NCI-H510A (cell line): Measurements from ENCODE around the gene CASP8.
"Not testable (repeated sequence)": the region's sequence is repeated elsewhere in the genome, so short reads cannot be mapped to it uniquely, and the experiment has no call there.

Source experiments
- DNase-seq: peaks from one replicate; lab custom pipeline; 2025; lab: John Stamatoyannopoulos, UW

CASP8 gene

GRCh38 chr2:201269764-201270163 is 9.4 kb downstream of the CASP8 start:
- DNase-seq = no peak

DNA sequence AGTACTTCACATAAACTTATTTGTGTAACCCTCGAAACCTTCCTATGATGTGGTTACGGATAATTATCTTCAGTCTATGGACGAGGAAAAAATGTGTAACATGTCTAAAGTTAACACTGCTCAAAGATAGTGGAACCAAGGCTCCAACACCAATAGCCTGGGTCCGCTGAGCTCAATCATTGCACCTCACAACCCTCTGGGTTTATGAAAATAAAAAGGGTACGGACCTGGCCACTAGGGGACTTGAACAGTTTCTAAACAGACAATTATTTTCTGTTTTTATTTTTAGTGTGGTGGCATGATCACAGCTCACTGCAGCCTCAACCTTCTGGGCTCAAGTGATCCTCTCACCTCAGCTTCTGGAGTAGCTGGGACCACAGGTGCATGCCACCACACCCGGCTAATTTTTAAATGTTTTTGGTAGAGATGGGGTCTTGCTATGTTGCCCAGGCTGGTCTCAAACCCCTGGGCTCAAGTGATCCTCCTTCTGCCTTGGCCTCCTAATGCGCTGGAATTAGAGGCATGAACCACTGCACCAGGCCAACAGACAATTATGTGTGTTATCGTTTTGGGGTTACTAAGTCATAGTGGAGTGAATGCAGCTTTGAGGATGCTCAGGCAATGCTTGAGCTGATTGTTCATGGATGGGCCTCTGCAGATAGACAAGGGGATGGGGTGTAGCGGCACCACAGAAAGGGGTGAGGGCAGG is 10.1 kb downstream of the CASP8 start:
- no peak for DNase-seq

DNA sequence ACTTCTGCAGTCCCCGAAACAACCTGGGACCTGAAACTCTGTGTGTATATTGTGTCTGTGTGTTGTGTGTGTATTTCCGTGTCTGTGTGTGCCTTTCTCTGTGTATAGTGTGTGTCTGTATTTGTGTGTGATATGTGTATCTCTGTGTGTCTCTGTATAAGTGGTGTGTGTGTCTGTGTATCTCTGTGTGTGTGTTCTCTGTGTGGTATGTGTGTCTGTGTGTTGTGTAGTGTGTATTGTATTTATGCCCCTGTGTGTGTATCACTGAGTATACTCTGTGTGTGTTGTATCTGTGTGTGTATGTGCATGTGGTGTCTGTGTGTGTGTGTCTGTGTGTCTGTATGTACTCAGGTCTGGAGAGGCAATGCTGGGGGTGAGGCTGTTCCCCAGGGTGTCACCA is 11.6 kb downstream of the CASP8 start:
- no peak for DNase-seq

- DNase-seq = no peak
Observed at GRCh38 chr2:201273330-201273983, 13.1 kb downstream of the CASP8 start.

DNA sequence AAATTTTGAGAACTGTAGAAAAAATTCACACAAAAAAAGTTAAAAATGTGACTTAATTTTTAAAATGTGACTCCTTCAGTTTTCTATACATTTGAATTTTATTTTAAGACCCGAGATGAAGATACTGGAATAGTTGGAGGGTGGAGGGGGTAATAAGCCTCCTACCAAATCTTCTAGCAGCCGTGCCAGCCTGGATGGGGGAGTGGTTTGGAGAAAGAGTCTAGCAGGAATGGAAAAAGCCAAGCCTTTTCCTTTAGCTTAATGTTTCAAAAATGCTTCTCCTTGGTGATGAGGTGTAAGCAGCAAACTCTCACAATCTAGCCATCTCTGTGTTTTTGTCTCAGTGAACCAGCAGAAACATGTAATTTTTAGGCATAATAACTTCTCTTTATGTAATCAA is 14.7 kb downstream of the CASP8 start:
- no peak for DNase-seq

DNA sequence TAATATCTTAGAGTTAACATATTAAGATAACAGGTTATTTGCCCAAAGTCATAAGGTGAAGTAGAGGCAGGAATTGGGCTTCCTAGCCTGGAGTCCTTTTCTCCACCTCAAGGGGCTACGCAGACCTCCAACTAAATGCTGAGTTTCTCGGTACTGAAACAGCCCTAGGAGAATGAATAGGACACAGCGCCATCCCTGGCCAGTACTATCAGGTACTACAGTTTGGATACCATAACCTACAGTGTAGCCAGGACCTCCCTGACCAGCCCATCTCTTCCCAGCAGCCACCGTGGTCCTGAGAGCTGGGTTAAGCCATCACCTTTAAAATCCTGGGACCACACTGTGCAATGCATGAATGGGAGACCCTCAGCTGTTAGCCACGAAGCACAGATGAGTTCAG is 15.7 kb downstream of the CASP8 start:
- DNase-seq = no peak

DNA sequence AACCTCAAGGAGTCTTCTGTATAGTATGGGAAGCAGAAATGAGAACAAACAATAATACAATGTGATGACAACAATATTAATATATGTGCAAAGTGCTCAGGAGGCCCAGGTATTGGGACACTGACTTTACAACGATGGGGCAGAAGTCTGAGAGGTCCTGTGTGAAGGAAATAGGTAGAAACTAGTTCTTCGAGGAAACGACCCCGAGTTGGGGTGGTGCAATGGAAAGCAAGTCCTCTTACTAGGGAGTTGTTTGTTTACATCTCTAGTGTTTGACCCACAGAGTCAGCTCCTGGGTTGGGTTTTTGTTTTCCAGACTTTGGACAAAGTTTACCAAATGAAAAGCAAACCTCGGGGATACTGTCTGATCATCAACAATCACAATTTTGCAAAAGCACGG is 16.2 kb downstream of the CASP8 start:
- DNase-seq = no peak

GRCh38 chr2:201279079-201279478 is 18.7 kb downstream of the CASP8 start:
- DNase-seq = no peak

GRCh38 chr2:201280191-201281040 is 20.1 kb downstream of the CASP8 start:
- no peak for DNase-seq

GRCh38 chr2:201285499-201285898 is 25.2 kb downstream of the CASP8 start:
- DNase-seq = no peak

DNA sequence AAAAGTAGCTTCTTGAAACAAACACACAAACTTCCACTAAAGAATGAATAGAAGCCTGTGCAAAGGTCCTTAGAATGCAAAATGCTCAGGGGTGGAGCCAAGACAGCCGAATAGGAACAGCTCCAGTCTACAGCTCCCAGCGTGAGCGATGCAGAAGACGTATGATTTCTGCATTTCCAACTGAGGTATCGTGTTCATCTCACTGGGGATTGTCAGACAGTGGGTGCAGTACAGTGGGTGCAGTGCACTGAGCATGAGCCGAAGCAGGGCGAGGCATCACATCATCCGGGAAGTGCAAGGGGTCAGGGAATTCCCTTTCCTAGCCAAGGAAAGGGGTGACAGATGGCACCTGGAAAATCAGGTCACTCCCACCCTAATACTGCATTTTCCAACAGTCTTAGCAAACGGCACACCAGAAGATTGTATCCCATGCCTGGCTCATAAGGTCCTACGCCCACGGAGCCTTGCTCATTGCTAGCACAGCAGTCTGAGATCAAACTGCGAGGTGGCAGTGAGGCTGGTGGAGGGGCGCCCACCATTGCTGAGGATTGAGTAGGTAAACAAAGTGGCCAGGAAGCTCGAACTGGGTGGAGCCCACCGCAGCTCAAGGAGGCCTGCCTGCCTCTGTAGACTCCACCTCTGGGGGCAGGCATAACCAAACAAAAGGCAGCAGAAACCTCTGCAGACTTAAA is 30.3 kb downstream of the CASP8 start:
- DNase-seq = not testable (repeated sequence)

DNA sequence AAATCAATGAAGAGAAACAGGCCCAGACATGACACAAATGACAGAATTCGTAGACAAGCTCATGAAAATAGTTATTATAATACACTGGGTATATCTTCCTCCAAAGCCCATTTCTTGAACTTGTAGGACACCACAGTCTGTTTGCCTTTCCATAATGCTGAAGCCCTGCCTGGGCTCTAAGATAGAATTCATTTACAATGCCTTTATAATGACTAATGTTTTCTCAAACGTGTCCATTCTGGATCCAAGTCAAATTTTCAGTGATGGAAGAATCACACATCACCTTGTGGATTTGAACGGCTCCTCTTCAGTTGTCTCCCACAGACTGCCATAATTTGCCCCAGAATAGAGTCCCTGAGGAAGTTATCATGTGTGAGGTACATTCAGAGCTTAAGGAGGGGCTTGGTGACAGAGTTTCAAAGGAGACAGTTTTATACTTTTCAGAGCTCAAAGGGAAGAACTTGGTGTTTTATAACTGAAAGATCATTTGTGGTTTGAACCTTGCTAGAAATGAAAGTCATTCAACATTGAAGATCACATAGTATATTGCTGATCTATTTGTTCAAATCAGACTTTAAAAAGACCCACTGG is 38.2 kb downstream of the CASP8 start:
- DNase-seq = no peak

- not testable (repeated sequence) for DNase-seq
Observed at GRCh38 chr2:201299929-201300328, 39.6 kb downstream of the CASP8 start.

DNA sequence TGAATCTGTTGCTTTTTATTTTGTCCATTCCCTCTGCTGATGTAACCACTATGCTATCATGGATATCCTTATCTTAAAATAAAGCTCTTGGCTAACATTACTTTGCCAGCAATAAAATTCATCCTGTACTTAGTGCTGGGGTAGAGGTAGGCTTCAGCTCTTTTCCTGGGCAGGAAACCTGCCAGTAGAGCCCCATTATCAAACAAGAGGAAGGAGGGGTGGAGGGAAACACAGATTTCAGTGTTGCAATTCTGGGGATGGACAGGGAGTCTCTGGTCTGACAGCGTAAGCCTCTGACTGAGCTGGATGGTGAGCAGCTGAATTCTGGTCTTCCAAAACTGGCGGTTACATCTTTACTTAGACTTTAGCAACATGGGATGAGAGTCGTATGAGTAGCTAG is 47.5 kb downstream of the CASP8 start:
- DNase-seq = no peak

GRCh38 chr2:201308914-201309313 is 48.6 kb downstream of the CASP8 start:
- no peak for DNase-seq

DNA sequence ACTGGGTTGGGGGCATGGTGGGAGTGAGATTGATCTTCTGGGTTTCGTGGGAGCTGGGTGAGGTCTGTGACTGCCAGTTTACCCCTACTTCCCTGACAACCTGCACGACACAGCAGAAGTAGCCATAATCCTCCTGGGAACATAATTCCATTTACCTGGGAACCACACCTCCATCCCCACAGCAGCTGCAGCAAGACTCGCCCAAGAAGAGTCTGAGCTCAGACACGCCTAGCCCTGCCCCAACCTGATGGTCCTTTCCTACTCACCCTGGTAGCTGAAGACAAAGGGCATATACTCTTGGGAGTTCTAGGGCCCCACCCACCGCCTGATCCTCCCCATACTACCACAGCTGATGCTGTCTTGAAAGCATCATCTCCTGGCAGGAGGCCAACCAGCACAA is 53.0 kb downstream of the CASP8 start:
- no peak for DNase-seq

DNA sequence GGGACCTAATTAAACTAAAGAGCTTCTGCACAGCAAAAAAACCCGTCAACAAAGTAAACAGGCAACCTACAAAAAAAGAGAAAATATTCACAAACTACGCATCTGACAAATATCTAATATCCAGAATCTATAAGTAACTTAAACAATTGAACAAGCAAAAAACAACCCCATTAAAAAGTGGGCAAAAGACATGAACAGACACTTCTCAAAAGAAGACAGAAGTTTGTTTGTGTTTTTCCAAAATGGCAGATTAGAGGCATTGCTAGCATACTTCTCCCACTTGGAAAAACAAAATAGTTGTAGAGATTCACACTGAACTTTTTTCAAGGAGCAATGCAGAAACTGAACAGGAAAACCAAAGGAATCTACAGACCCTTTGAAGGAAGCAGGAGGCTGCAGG is 59.2 kb downstream of the CASP8 start:
- DNase-seq = no peak

- DNase-seq = no peak
Observed at GRCh38 chr2:201320257-201320656, 59.9 kb downstream of the CASP8 start.

DNA sequence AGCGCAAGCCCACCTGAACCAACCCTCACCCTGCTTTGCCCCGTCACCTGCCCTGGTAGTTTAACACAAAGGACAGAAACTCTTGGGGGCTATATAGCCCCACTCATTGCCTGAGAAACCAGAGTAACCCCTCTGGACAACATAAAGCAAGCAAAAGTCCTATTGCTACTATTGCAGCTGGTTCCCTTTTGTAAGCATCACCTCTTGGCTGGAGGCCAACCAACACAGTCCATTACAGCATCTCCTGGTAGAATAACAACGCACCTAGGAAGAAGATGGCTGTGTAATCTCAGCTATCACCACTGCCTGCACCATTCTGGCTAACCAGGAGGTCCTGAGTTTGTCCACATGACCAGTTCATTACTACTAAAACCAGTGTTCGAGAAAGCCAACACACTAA is 60.4 kb downstream of the CASP8 start:
- no peak for DNase-seq

DNA sequence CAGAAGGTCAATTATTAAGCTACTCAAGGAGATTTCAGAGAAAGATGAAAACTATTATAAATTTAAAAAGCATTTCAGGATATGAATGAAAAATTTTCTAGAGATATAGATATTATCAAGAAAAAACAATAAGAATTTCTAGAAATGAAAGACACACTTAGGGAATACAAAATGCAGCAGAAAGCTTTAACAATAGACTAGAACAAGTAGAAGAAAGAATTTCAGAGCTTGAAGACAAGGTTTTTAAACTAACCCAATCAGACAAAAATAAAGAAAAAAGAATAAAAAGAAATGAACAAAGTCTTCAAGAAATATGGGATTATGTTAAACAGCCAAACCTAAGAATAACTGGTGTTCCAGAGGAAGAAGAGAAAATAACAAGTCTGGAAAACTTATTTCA is 62.4 kb downstream of the CASP8 start:
- DNase-seq = no peak

DNA sequence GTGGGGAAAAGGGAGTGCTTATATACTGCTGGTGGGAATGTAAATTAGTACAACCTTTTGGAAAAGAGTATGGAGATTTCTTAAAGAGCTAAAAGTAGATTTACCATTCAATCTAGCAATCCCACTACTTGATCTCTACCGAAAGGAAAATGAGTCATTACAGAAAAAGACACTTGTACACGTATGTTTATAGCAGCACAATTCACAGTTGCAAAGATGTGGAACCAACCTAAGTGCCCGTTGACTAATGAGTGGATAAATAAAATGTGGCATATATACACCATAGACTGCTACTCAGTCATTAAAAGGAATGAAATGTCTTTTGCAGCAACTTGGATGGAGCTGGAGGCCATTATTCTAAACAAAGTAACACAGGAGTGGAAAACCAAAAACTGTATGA is 67.3 kb downstream of the CASP8 start:
- no peak for DNase-seq

DNA sequence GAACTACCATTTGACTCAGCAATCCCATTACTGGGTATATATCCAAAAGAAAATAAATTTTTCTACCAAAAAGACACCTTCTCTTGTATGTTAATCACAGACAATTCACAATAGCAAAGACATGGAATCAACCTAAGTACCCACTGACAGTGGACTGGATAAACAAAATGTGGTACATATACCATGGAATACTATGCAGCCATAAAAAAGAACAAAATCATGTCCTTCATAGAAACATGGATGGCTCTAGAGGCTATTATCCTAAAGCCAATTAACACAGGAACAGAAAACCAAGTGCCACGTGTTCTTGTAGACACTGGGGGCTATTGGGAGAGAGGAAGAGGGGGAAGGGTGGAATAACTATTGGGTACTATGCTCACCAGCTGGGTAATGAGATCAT is 69.1 kb downstream of the CASP8 start:
- DNase-seq = no peak
